Neural cell (in vitro differentiated cells): ENCODE data around the gene PARM1. TPM values are rescaled to one million over a fixed set of nuclear protein-coding genes. Genes with fewer than 3 reads are reported as not detected.

ENCODE experiments used
- H2AFZ ChIP-seq: fragments of 200-600, 300-800 bp; sonication (generic), shearing (Covaris generic); 2 replicates; pipeline ENCODE4 v1.6.0; 2014; ENCODE audit warnings: low read depth, mild to moderate bottlenecking, antibody characterized with exemption, low read length, moderate library complexity
- H3F3A ChIP-seq: fragments of 200-600 bp; shearing (Covaris generic); 2 replicates; pipeline ENCODE4 v1.6.1; 2016; ENCODE audit warnings: mild to moderate bottlenecking, moderate library complexity, mixed read lengths, antibody characterized with exemption, low read length; ENCODE audit not compliant: insufficient read depth, poor library complexity, severe bottlenecking
- H3K27ac ChIP-seq: fragments of 200-600, 300-800 bp; sonication (generic), shearing (Covaris generic); 2 replicates; pipeline ENCODE4 v1.5.1; 2014; ENCODE audit warnings: mild to moderate bottlenecking, low read length, moderate library complexity
- H3K27me3 ChIP-seq: fragments of 300-800, 200-600 bp; sonication (generic), shearing (Covaris generic); 2 replicates; pipeline ENCODE4 v1.6.0; 2014; ENCODE audit warnings: mild to moderate bottlenecking, low read depth, low read length, moderate library complexity; ENCODE audit not compliant: insufficient read depth
- H3K36me3 ChIP-seq: fragments of 300-800, 200-600 bp; sonication (generic), shearing (Covaris generic); 2 replicates; pipeline ENCODE4 v1.5.1; 2014; ENCODE audit warnings: mild to moderate bottlenecking, antibody characterized with exemption, low read length, moderate library complexity; ENCODE audit not compliant: insufficient read depth
- H3K4me2 ChIP-seq: fragments of 300-800, 200-600 bp; sonication (generic), shearing (Covaris generic); 2 replicates; pipeline ENCODE4 v1.6.0; 2014; ENCODE audit warnings: mild to moderate bottlenecking, low read length
- H3K4me3 ChIP-seq: fragments of 300-800, 200-600 bp; sonication (generic), shearing (Covaris generic); 2 replicates; pipeline ENCODE4 v1.5.1; 2014; ENCODE audit warnings: mild to moderate bottlenecking, low read length, moderate library complexity
- H3K79me2 ChIP-seq: fragments of 200-600 bp; shearing (Covaris generic); replicated peaks from 2 replicates; pipeline ENCODE4 v1.6.0; 2014; ENCODE audit warnings: mild to moderate bottlenecking, low read length, moderate library complexity; ENCODE audit not compliant: insufficient read depth
- H3K9ac ChIP-seq: fragments of 300-800, 200-600 bp; sonication (generic), shearing (Covaris generic); 2 replicates; pipeline ENCODE4 v1.6.1; 2016; ENCODE audit warnings: mild to moderate bottlenecking, low read length, mixed read lengths
- H3K9me2 ChIP-seq: fragments of 200-600 bp; shearing (Covaris generic); 2 replicates; pipeline ENCODE4 v1.6.1; 2016; ENCODE audit warnings: mild to moderate bottlenecking, low read length, mixed read lengths; ENCODE audit not compliant: insufficient read depth
- H3K9me3 ChIP-seq: fragments of 200-600, 300-800 bp; sonication (generic), shearing (Covaris generic); 2 replicates; pipeline ENCODE4 v1.6.1; 2016; ENCODE audit warnings: mild to moderate bottlenecking, mixed run types, low read length, moderate library complexity, mixed read lengths
- H4K20me1 ChIP-seq: fragments of 200-600 bp; shearing (Covaris generic); 2 replicates; pipeline ENCODE4 v1.6.1; 2016; ENCODE audit warnings: mild to moderate bottlenecking, mixed run types; ENCODE audit not compliant: insufficient read depth
- EP300 ChIP-seq: fragments of 450-650 bp; conservative IDR thresholded peaks from 2 replicates; pipeline ENCODE4 v1.6.1; 2014; ENCODE audit warnings: antibody characterized with exemption, mild to moderate bottlenecking, moderate library complexity; ENCODE audit not compliant: poor library complexity, severe bottlenecking
- EZH2 ChIP-seq: fragments of 200-600, 300-800 bp; shearing (Covaris generic), sonication (generic); IDR thresholded peaks from 2 replicates; pipeline ENCODE4 v1.6.1; 2014; ENCODE audit warnings: antibody characterized with exemption, low read length, borderline replicate concordance, mild to moderate bottlenecking; ENCODE audit not compliant: insufficient read depth, poor library complexity, severe bottlenecking
- MXI1 ChIP-seq: fragments of 450-650 bp; conservative IDR thresholded peaks from 2 replicates; pipeline ENCODE4 v1.6.1; 2014; ENCODE audit warnings: antibody characterized with exemption, mild to moderate bottlenecking; ENCODE audit not compliant: poor library complexity, severe bottlenecking
- POLR2AphosphoS5 ChIP-seq: IDR thresholded peaks from 2 replicates; pipeline ENCODE4 v1.6.1; 2012
- RAD21 ChIP-seq: fragments of 450-650 bp; conservative IDR thresholded peaks from 2 replicates; pipeline ENCODE4 v1.6.1; 2014; ENCODE audit warnings: antibody characterized with exemption, mild to moderate bottlenecking, moderate library complexity
- SMC3 ChIP-seq: fragments of 450-650 bp; conservative IDR thresholded peaks from 2 replicates; pipeline ENCODE4 v1.6.1; 2014; ENCODE audit warnings: antibody characterized with exemption, mild to moderate bottlenecking, moderate library complexity; ENCODE audit not compliant: poor library complexity
- TAF1 ChIP-seq: IDR thresholded peaks from 2 replicates; pipeline ENCODE4 v1.6.1; 2012; ENCODE audit warnings: low read depth
- polyA plus RNA-seq: library from polyadenylated mRNA; depleted of rRNA; stranded (reverse); fragments of >200 nt; gene quantifications from 2 replicates; pipeline ENCODE4 v1.2.3, GENCODE V29; 2014
- TF ChIP-seq, protein P1 (sequence below): IDR thresholded peaks from 2 replicates; pipeline ENCODE4 v1.6.1; 2012; ENCODE audit warnings: borderline replicate concordance
- TF ChIP-seq, protein P2 (sequence below): fragments of 450-650 bp; IDR thresholded peaks from 2 replicates; pipeline ENCODE4 v1.5.1; 2014; ENCODE audit warnings: antibody characterized with exemption, mild to moderate bottlenecking, moderate library complexity; ENCODE audit not compliant: poor library complexity, severe bottlenecking

PARM1 gene
- polyA plus RNA-seq, 1 donor from 2014 or later, result 1.3 TPM

DNA sequence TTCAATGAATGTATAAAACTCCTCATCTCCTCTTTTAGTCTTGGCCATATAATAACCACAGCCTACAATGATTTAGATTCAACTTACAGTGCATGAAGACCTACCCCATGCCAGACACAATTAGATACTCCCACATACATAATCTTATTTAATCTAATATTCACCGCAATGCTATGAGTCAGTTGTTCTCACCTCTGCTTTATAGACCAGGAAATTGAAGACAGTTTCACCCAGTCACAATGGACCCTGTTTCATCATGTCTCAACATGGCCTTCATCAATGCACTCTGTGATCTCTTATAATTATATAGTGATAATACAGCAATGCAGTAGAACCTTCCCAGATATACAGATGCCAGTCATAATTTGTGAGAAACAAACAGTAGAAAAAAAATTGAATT, 148.6 kb downstream of the PARM1 start:
- Histone ChIP-seq H3K36me3 (no peaks in the 10 kb centered on the region), H3K27ac (no peak overlapping the region), H3K4me3 (no peak overlapping the region), H3K9ac (no peak overlapping the region), H3K79me2 (no peaks in the 10 kb centered on the region), H3K4me2 (no peak overlapping the region), H3K27me3 (no peaks in the 10 kb centered on the region), H3K9me3 (no peaks in the 10 kb centered on the region), H3F3A (no peaks in the 10 kb centered on the region), H3K9me2 (no peaks in the 10 kb centered on the region), H2AFZ (no peak overlapping the region), H4K20me1 (no peaks in the 10 kb centered on the region)
- TF ChIP-seq, protein P1, sequence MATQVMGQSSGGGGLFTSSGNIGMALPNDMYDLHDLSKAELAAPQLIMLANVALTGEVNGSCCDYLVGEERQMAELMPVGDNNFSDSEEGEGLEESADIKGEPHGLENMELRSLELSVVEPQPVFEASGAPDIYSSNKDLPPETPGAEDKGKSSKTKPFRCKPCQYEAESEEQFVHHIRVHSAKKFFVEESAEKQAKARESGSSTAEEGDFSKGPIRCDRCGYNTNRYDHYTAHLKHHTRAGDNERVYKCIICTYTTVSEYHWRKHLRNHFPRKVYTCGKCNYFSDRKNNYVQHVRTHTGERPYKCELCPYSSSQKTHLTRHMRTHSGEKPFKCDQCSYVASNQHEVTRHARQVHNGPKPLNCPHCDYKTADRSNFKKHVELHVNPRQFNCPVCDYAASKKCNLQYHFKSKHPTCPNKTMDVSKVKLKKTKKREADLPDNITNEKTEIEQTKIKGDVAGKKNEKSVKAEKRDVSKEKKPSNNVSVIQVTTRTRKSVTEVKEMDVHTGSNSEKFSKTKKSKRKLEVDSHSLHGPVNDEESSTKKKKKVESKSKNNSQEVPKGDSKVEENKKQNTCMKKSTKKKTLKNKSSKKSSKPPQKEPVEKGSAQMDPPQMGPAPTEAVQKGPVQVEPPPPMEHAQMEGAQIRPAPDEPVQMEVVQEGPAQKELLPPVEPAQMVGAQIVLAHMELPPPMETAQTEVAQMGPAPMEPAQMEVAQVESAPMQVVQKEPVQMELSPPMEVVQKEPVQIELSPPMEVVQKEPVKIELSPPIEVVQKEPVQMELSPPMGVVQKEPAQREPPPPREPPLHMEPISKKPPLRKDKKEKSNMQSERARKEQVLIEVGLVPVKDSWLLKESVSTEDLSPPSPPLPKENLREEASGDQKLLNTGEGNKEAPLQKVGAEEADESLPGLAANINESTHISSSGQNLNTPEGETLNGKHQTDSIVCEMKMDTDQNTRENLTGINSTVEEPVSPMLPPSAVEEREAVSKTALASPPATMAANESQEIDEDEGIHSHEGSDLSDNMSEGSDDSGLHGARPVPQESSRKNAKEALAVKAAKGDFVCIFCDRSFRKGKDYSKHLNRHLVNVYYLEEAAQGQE, result no peak
- no peak for TF ChIP-seq EP300
- TF ChIP-seq, protein P2, sequence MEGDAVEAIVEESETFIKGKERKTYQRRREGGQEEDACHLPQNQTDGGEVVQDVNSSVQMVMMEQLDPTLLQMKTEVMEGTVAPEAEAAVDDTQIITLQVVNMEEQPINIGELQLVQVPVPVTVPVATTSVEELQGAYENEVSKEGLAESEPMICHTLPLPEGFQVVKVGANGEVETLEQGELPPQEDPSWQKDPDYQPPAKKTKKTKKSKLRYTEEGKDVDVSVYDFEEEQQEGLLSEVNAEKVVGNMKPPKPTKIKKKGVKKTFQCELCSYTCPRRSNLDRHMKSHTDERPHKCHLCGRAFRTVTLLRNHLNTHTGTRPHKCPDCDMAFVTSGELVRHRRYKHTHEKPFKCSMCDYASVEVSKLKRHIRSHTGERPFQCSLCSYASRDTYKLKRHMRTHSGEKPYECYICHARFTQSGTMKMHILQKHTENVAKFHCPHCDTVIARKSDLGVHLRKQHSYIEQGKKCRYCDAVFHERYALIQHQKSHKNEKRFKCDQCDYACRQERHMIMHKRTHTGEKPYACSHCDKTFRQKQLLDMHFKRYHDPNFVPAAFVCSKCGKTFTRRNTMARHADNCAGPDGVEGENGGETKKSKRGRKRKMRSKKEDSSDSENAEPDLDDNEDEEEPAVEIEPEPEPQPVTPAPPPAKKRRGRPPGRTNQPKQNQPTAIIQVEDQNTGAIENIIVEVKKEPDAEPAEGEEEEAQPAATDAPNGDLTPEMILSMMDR, result no peak
- TF ChIP-seq MXI1, result no peak
- TF ChIP-seq POLR2AphosphoS5, result no peak
- no peak for TF ChIP-seq TAF1
- TF ChIP-seq SMC3, result no peak
- TF ChIP-seq RAD21, result no peak
- no peak for TF ChIP-seq EZH2

DNA sequence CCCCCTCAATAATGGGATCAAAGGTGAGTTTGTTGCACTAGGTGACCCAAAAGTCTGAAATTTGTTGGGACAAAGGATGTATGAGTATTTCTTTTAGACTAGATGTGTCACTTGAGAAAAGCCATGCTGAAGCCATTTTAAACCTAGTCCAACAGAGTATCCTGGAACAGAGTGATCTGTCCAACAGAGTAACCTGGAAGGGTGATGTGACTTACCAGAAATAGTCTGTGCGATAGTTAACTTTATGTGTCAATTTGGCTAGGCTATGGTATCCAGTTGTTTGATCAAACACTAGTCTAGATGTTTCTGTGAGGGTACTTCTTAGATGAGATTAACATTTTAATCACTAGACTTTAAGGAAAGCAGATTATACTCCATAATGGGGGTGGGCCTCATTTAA, 154.5 kb downstream of the PARM1 start:
- Histone ChIP-seq H3K9me2 (no peaks in the 10 kb centered on the region), H3K4me2 (no peak overlapping the region), H3K4me3 (no peak overlapping the region), H3K27me3 (no peaks in the 10 kb centered on the region), H3K27ac (no peak overlapping the region), H3K36me3 (no peaks in the 10 kb centered on the region), H3K9me3 (no peaks in the 10 kb centered on the region), H3K79me2 (no peaks in the 10 kb centered on the region), H3F3A (no peaks in the 10 kb centered on the region), H3K9ac (no peak overlapping the region), H4K20me1 (no peaks in the 10 kb centered on the region), H2AFZ (no peak overlapping the region)
- TF ChIP-seq MXI1 (no peak), EZH2 (no peak), TAF1 (no peak), RAD21 (no peak), SMC3 (no peak), POLR2AphosphoS5 (no peak)
- TF ChIP-seq, protein P2, result no peak
